GM23248 (cell line): ENCODE data around the gene CEND1. TPM values are rescaled to one million over a fixed set of nuclear protein-coding genes. Genes with fewer than 3 reads are reported as not detected.

Experiments
- DNase-seq: peaks from one replicate; pipeline ENCODE4 v3.0.0-alpha.2; 2015
- H2AFZ ChIP-seq: fragments of 200-600 bp; sonication (generic); 2 replicates; pipeline ENCODE4 v1.6.1; 2016; ENCODE audit warnings: antibody characterized with exemption
- H3F3A ChIP-seq: fragments of 200-600 bp; sonication (generic); 2 replicates; pipeline ENCODE4 v1.6.1; 2016; ENCODE audit warnings: mild to moderate bottlenecking, antibody characterized with exemption, mixed run types; ENCODE audit not compliant: insufficient read depth
- H3K27ac ChIP-seq: fragments of 200-600 bp; sonication (generic); 2 replicates; pipeline ENCODE4 v1.5.1; 2016; ENCODE audit warnings: mild to moderate bottlenecking
- H3K27me3 ChIP-seq: fragments of 200-600 bp; sonication (generic); replicated peaks from 2 replicates; pipeline ENCODE4 v1.6.1; 2016; ENCODE audit warnings: mild to moderate bottlenecking; ENCODE audit not compliant: insufficient read depth
- H3K36me3 ChIP-seq: fragments of 200-600 bp; sonication (generic); 2 replicates; pipeline ENCODE4 v1.6.1; 2016; ENCODE audit warnings: low read depth, mild to moderate bottlenecking
- H3K4me1 ChIP-seq: fragments of 200-600 bp; sonication (generic); 2 replicates; pipeline ENCODE4 v1.6.1; 2016; ENCODE audit warnings: mild to moderate bottlenecking; ENCODE audit not compliant: insufficient read depth
- H3K4me2 ChIP-seq: fragments of 200-600 bp; sonication (generic); one replicate; pipeline ENCODE4 v1.6.1; 2016; ENCODE audit warnings: mild to moderate bottlenecking; ENCODE audit not compliant: unreplicated experiment
- H3K4me3 ChIP-seq: fragments of 200-600 bp; sonication (generic); 2 replicates; pipeline ENCODE4 v1.5.1; 2016; ENCODE audit warnings: mild to moderate bottlenecking
- H3K79me2 ChIP-seq: fragments of 200-600 bp; sonication (generic); 2 replicates; pipeline ENCODE4 v1.6.1; 2016; ENCODE audit warnings: mild to moderate bottlenecking; ENCODE audit not compliant: insufficient read depth
- H3K9ac ChIP-seq: fragments of 200-600 bp; sonication (generic); 2 replicates; pipeline ENCODE4 v1.6.1; 2016; ENCODE audit warnings: mild to moderate bottlenecking
- H3K9me2 ChIP-seq: fragments of 200-600 bp; sonication (generic); 2 replicates; pipeline ENCODE4 v1.6.1; 2016; ENCODE audit warnings: mixed run types, mild to moderate bottlenecking, moderate library complexity; ENCODE audit not compliant: insufficient read depth
- H3K9me3 ChIP-seq: fragments of 200-600 bp; sonication (generic); one replicate; pipeline ENCODE4 v1.6.1; 2017; ENCODE audit warnings: low read depth
- H4K20me1 ChIP-seq: fragments of 200-600 bp; sonication (generic); 2 replicates; pipeline ENCODE4 v1.6.0; 2016; ENCODE audit not compliant: insufficient read depth
- EZH2 ChIP-seq: fragments of 200-600 bp; sonication (generic); IDR thresholded peaks from 2 replicates; pipeline ENCODE4 v1.6.1; 2018; ENCODE audit warnings: antibody characterized with exemption, mild to moderate bottlenecking; ENCODE audit not compliant: insufficient read depth, poor library complexity, severe bottlenecking
- EZH2phosphoT487 ChIP-seq: fragments of 200-600 bp; sonication (generic); IDR thresholded peaks from 2 replicates; pipeline ENCODE4 v1.6.1; 2018; ENCODE audit warnings: antibody characterized with exemption, moderate library complexity, mild to moderate bottlenecking, low read depth; ENCODE audit not compliant: insufficient read depth
- WGBS, 2 experiments: methylation state at CpG; one replicate each; pipeline ENCODE4 v1.1.6; 2015 to 2017; ENCODE audit warnings: low lambda C conversion rate in 2 of 2, low coverage in 1 of 2; ENCODE audit errors: missing lambda C conversion rate in 2 of 2; 5-methylcytosine and 5-hydroxymethylcytosine counted together
- in situ Hi-C: fragments of 300-500 bp; cut with MboI; formaldehyde crosslinking; loops from 2 replicates; pipeline ENCODE4 v1.15.0; 2020
- polyA plus RNA-seq: library from polyadenylated mRNA; unstranded; fragments of >200 nt; fragmentation: Nextera tagmentation; extraction: Ambion mirVana; gene quantifications from 2 replicates; pipeline ENCODE4 v1.2.1, GENCODE V29; 2016
- total RNA-seq: library from RNA; depleted of rRNA; stranded (reverse); fragments of >200 nt; shearing (Covaris generic); gene quantifications from 2 replicates; pipeline ENCODE4 v1.2.3, GENCODE V29; 2014

Gene CEND1
- total and polyA plus RNA-seq, 2 experiments from 2014 or later = 2.1 to 3.4 TPM

DNA sequence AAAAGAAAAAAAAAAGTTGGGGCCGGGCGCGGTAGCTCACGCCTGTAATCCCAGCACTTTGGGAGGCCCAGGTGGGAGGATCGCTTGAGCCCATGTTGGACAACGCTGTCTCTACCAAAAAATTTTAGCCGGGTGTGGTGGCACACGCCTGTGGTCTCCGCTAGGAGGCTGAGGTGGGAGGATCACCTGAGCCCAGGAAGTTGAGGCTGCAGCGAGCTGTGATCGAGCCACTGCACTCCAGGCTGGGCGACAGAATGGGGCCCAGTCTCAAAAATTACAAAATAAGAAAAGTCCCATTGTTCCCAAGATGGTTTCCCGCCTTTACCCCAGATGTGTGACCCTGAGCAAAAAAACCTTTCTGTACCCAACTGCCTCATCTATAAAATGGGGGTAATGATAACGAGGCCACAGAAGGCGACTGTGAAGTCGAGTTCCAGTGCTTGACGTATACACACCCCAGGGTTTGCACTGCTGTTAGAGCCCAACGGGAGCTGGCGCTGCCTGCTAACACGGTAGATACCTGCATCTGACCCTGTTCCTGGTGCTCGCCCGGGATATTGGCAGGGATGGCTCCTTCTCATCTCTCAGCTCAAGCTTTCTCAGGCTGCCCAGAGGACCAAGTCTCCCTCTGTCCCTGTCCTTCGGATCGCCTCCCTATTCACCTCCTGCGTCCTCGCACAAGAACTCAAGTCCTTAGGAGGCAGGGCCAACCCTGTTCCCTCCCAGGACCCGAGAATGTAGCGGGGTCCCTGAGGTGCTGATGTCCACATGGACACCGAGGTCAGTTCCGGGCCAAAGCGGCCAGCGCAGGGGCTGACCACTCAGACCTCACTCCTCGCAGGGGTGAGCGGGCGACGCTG, 18.8 kb upstream of the CEND1 start:
- H3F3A ChIP-seq = peaks cover 28% of the 10 kb centered on the region
- H3K4me2 ChIP-seq = peak overlapping the region; percentile 77
- H3K36me3 ChIP-seq = peaks cover 19% of the 10 kb centered on the region
- in situ Hi-C loops = no loop called here
- peak overlapping the region; percentile 95 for H3K9ac ChIP-seq
- H2AFZ ChIP-seq = peak overlapping the region; percentile 76
- H4K20me1 ChIP-seq = no peaks in the 10 kb centered on the region; the same call in 1 of the 2 replicates
- peak overlapping the region; percentile 98 for H3K27ac ChIP-seq
- H3K79me2 ChIP-seq = peaks cover 62% of the 10 kb centered on the region
- peak overlapping the region; percentile 86 for H3K4me3 ChIP-seq
- H3K27me3 ChIP-seq = no peaks in the 10 kb centered on the region
- TF ChIP-seq EZH2 (no peak), EZH2phosphoT487 (no peak)
- H3K4me1 ChIP-seq = peaks cover 20% of the 10 kb centered on the region
- H3K9me3 ChIP-seq = no peaks in the 10 kb centered on the region
- no peaks in the 10 kb centered on the region for H3K9me2 ChIP-seq
- DNase-seq = peak; percentile 61
- 24 to 34% methylated on average over 30 to 36 of the region's 36 CpGs for WGBS, 2 experiments

DNA sequence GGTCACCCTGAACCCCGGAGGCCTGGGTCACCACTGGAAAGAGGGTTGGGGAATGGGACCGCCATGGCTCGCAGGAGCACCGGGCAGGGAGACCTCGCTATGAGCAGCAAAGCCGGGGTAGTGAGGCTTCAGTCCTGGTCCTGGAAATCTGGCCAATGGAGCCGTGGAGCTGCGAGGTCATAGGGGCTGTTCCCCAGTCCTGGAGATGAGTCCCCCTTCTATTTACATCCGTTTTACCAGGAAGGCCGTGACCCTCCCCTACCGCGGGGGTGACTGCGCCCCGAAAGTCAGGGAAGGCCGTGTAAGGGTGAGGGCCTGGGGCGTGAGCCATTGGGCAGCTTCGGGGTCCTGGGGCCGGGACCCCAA, 14.7 kb upstream of the CEND1 start:
- H3K79me2 ChIP-seq = peaks cover 23% of the 10 kb centered on the region
- in situ Hi-C loops = no loop called here
- no peak overlapping the region for H3K27ac ChIP-seq
- H3F3A ChIP-seq = no peaks in the 10 kb centered on the region
- H2AFZ ChIP-seq = peak overlapping the region; percentile 83
- H4K20me1 ChIP-seq = no peaks in the 10 kb centered on the region
- H3K9me3 ChIP-seq = no peaks in the 10 kb centered on the region
- no peaks in the 10 kb centered on the region; the same call in 1 of the 2 replicates for H3K36me3 ChIP-seq
- peak overlapping the region; percentile 80 for H3K9ac ChIP-seq
- WGBS, 2 experiments = 5 to 6% methylated on average over 18 of the region's 18 CpGs
- no peaks in the 10 kb centered on the region for H3K27me3 ChIP-seq
- peak overlapping the region; percentile 73 for H3K4me3 ChIP-seq
- peaks cover 10% of the 10 kb centered on the region for H3K4me1 ChIP-seq
- TF ChIP-seq EZH2 = no peak
- no peak for TF ChIP-seq EZH2phosphoT487
- no peak for DNase-seq
- H3K4me2 ChIP-seq = peak overlapping the region; percentile 89
- H3K9me2 ChIP-seq = no peaks in the 10 kb centered on the region

DNA sequence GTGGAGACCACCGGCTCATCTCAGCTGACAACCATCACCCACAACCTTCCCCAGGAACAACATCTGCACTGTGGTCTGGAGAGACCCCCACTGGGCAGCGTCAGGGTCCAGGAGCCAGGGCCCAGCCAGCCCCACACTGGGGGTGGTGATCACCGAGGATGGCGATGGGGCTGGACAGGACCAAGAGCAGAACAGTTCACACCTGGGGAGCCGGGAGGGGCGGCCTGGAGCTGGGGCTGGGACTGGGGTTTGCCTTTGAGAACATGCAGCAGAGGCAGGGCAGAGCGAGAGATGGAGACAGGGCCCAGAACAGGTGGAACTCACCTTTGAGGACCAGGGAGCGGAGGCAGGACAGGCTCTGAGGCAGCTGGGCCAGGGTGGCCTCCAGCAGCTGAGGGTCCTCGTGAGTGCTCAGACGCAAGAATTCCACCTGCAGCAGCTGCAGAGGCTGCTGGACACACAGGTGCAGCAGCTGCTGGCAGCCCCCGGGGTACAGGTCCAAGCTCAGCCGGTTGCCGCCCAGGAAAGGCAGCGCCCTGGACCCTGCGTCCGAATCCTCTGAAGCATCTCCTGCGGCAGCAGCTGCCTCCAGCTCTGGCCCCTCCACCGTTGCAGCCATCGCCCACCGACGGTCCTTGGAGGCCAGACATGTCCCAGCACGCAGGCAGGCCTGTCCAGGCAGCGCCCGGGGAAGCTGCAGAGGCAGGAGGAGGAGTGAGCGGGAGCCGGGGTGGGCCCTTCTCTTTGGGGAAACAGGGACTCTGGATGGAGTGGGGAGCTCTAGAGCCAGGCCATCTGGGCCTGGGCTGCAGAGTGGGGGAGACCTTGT, 14.1 kb upstream of the CEND1 start:
- H3K4me1 ChIP-seq = peaks cover 10% of the 10 kb centered on the region
- H2AFZ ChIP-seq = no peak overlapping the region; the same call in 1 of the 2 replicates
- H3F3A ChIP-seq = no peaks in the 10 kb centered on the region
- no peak overlapping the region for H3K27ac ChIP-seq
- TF ChIP-seq EZH2 = no peak
- no peak for TF ChIP-seq EZH2phosphoT487
- no peaks in the 10 kb centered on the region for H4K20me1 ChIP-seq
- no peaks in the 10 kb centered on the region for H3K9me2 ChIP-seq
- peak overlapping the region; percentile 80 for H3K9ac ChIP-seq
- no peaks in the 10 kb centered on the region for H3K9me3 ChIP-seq
- peak overlapping the region; percentile 73 for H3K4me3 ChIP-seq
- DNase-seq = no peak
- in situ Hi-C loops = no loop called here
- peak overlapping the region; percentile 89 for H3K4me2 ChIP-seq
- no peaks in the 10 kb centered on the region for H3K27me3 ChIP-seq
- H3K36me3 ChIP-seq = no peaks in the 10 kb centered on the region; the same call in 1 of the 2 replicates
- H3K79me2 ChIP-seq = peaks cover 23% of the 10 kb centered on the region
- 60 to 64% methylated on average over 24 to 26 of the region's 26 CpGs for WGBS, 2 experiments

DNA sequence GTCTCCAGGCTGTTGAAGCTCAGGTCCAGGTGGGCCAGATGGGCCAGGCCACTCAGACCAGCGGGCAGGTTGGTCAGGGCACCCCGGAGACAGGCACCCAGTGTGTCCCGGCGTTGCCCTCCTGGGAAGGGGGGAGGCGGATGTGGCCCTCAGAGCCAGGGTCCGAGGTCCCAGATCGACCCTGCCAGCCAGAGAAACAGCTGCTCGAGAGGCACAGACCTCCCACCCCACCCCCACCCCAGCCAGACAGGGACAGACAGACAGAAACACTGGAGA, 13.5 kb upstream of the CEND1 start:
- H3K79me2 ChIP-seq = peaks cover 18% of the 10 kb centered on the region
- H3K4me3 ChIP-seq = no peak overlapping the region
- no peak overlapping the region for H3K9ac ChIP-seq
- no peaks in the 10 kb centered on the region for H3K9me2 ChIP-seq
- WGBS, 2 experiments = 89 to 93% methylated on average over 5 to 8 of the region's 8 CpGs
- no peak for TF ChIP-seq EZH2phosphoT487
- no peak for TF ChIP-seq EZH2
- H2AFZ ChIP-seq = no peak overlapping the region
- H4K20me1 ChIP-seq = no peaks in the 10 kb centered on the region
- H3F3A ChIP-seq = no peaks in the 10 kb centered on the region
- H3K4me2 ChIP-seq = no peak overlapping the region
- H3K4me1 ChIP-seq = peaks cover 8% of the 10 kb centered on the region
- in situ Hi-C loops = no loop called here
- H3K27me3 ChIP-seq = no peaks in the 10 kb centered on the region
- DNase-seq = no peak
- H3K36me3 ChIP-seq = no peaks in the 10 kb centered on the region; the same call in 1 of the 2 replicates
- H3K9me3 ChIP-seq = no peaks in the 10 kb centered on the region
- no peak overlapping the region for H3K27ac ChIP-seq
